GM12891 (cell line): ENCODE data around the gene IFT27.

Source experiments
- PAX5 ChIP-seq: IDR thresholded peaks from 2 replicates; pipeline ENCODE4 v1.6.1; 2011; ENCODE audit warnings: low read length, moderate library complexity, mild to moderate bottlenecking; ENCODE audit not compliant: insufficient read depth, severe bottlenecking
- POLR2A ChIP-seq: IDR thresholded peaks from 2 replicates; pipeline ENCODE4 v1.6.1; 2011; ENCODE audit warnings: low read depth, low read length, control low read depth
- POLR2AphosphoS5 ChIP-seq: IDR thresholded peaks from 2 replicates; pipeline ENCODE4 v1.6.1; 2011; ENCODE audit warnings: low read depth, low read length, control low read depth
- POU2F2 ChIP-seq: IDR thresholded peaks from 2 replicates; pipeline ENCODE4 v1.6.1; 2011; ENCODE audit warnings: low read depth, mild to moderate bottlenecking, control low read depth, low read length, moderate library complexity
- SPI1 ChIP-seq: IDR thresholded peaks from 2 replicates; pipeline ENCODE4 v1.6.1; 2011; ENCODE audit warnings: low read depth, low read length, control low read depth
- TAF1 ChIP-seq: IDR thresholded peaks from 2 replicates; pipeline ENCODE4 v1.6.1; 2011; ENCODE audit warnings: low read depth, low read length, control low read depth

DNA sequence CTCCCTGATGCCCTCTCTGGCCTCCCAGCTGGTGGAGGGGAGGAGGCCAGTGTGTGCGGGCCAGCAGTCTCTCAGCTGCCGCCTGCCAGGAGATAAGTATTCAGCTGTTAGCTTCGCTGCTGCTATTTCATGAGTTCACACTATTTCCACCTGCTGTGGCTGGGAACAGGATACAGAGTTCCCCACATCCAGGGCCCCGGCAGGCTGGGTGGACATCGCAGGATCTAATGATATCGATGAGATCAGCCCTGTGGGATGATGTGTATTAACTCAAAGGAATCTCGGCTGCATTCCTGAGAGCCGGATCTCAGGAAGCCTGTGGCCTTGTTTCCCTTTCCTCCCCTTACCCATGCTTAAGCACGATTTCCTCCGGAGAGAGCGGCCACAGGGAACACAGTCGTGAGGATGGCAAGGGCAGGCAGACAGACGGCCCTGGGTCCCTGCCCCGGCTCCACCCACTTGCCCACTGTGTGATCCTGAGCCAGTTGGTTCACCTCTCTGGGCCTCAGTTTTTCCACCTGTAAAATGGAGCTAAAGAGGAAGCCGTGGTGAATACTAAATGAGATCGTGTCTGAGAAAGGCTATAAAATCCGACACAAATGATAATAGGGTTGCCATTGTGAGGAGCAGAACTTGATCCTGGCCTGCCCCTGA, 47.4 kb upstream of the IFT27 start:
- TF ChIP-seq POLR2A (no peak), POLR2AphosphoS5 (no peak), SPI1 (no peak), TAF1 (no peak), POU2F2 (no peak), PAX5 (no peak)
